GM21528 (cell line): ENCODE data around the gene SNPH.
"Not testable (repeated sequence)": the region's sequence is repeated elsewhere in the genome, so short reads cannot be mapped to it uniquely, and the experiment has no call there.

Experiments used
- ATAC-seq: cut with Tn5 transposase; IDR thresholded peaks from one replicate; pipeline ENCODE4 v1.9.1; 2021; ENCODE audit warnings: mild to moderate bottlenecking, moderate library complexity; ENCODE audit not compliant: unreplicated experiment, low FRiP score

SNPH gene

GRCh38 chr20:1266167-1266973, at the start of gene SNPH:
Gene SNPH, plus strand, starts transcription at chr20:1266294. Its CDS starts 29,946 bp downstream, at chr20:1296240.
- ATAC-seq = peak; percentile 70

GRCh38 chr20:1216527-1217427, 49.3 kb upstream of the SNPH start:
- ATAC-seq = not testable (repeated sequence)

- not testable (repeated sequence) for ATAC-seq
Measured at GRCh38 chr20:1222750-1223149, 43.3 kb upstream of the SNPH start.

- ATAC-seq = no peak
Measured at GRCh38 chr20:1224205-1224890, 41.7 kb upstream of the SNPH start.

- ATAC-seq = no peak
Measured at GRCh38 chr20:1225263-1225782, 40.8 kb upstream of the SNPH start.

GRCh38 chr20:1225783-1226654, 40.1 kb upstream of the SNPH start, which contains the start of gene RAD21L1:
Gene RAD21L1, plus strand, starts transcription at chr20:1226044. Its CDS starts 2,410 bp downstream, at chr20:1228454.
- ATAC-seq = no peak

GRCh38 chr20:1229541-1229940, 36.6 kb upstream of the SNPH start:
- ATAC-seq = no peak

- no peak for ATAC-seq
Measured at GRCh38 chr20:1232286-1233111, 33.6 kb upstream of the SNPH start.

GRCh38 chr20:1240549-1240948, 25.5 kb upstream of the SNPH start:
- ATAC-seq = no peak

- ATAC-seq = no peak
Measured at GRCh38 chr20:1241456-1241855, 24.6 kb upstream of the SNPH start.

- no peak for ATAC-seq
Measured at GRCh38 chr20:1242099-1242498, 24.0 kb upstream of the SNPH start.

GRCh38 chr20:1242530-1242929, 23.6 kb upstream of the SNPH start:
- no peak for ATAC-seq

- ATAC-seq = no peak
Measured at GRCh38 chr20:1245578-1245977, 20.5 kb upstream of the SNPH start.

- ATAC-seq = no peak
Measured at GRCh38 chr20:1247689-1248088, 18.4 kb upstream of the SNPH start.

- not testable (repeated sequence) for ATAC-seq
Measured at GRCh38 chr20:1250282-1250681, 15.8 kb upstream of the SNPH start.

- ATAC-seq = no peak
Measured at GRCh38 chr20:1252416-1252815, 13.7 kb upstream of the SNPH start.

GRCh38 chr20:1254254-1254653, 11.8 kb upstream of the SNPH start:
- ATAC-seq = no peak

- no peak for ATAC-seq
Measured at GRCh38 chr20:1255675-1256074, 10.4 kb upstream of the SNPH start.

- no peak for ATAC-seq
Measured at GRCh38 chr20:1263853-1264252, 2.2 kb upstream of the SNPH start.
